H9 (cell line): ENCODE measurements around the gene PTCHD1. TPM values are rescaled to one million over a fixed set of nuclear protein-coding genes. Genes with fewer than 3 reads are reported as not detected.

Experiments used
- DNase-seq: peaks from one replicate; pipeline ENCODE4 v3.0.0-alpha.2; 2017
- H2AFZ ChIP-seq: one replicate; pipeline ENCODE4 v1.6.1; 2013; ENCODE audit warnings: mild to moderate bottlenecking, low read length, control low read depth, moderate library complexity
- H2AK5ac ChIP-seq: 2 replicates; pipeline ENCODE4 v1.6.1; 2013; ENCODE audit warnings: low read length, control low read depth, mixed read lengths; ENCODE audit not compliant: insufficient read length
- H2BK120ac ChIP-seq: one replicate; pipeline ENCODE4 v1.6.1; 2013; ENCODE audit warnings: low read depth, mild to moderate bottlenecking, low read length, control low read depth, inconsistent platforms; ENCODE audit not compliant: poor library complexity, severe bottlenecking
- H2BK12ac ChIP-seq: 2 replicates; pipeline ENCODE4 v1.6.1; 2013; ENCODE audit warnings: low read length, control low read depth, mixed read lengths, low read depth; ENCODE audit not compliant: insufficient read length
- H2BK15ac ChIP-seq: 2 replicates; pipeline ENCODE4 v1.6.1; 2013; ENCODE audit warnings: low read depth, low read length, control low read depth
- H2BK20ac ChIP-seq: one replicate; pipeline ENCODE4 v1.6.1; 2013; ENCODE audit warnings: low read depth, mild to moderate bottlenecking, low read length, control low read depth, inconsistent platforms; ENCODE audit not compliant: poor library complexity, severe bottlenecking
- H2BK5ac ChIP-seq: 2 replicates; pipeline ENCODE4 v1.6.1; 2013; ENCODE audit warnings: low read length, control low read depth, mixed read lengths; ENCODE audit not compliant: insufficient read length
- H3K14ac ChIP-seq: 2 replicates; pipeline ENCODE4 v1.6.1; 2013; ENCODE audit warnings: low read length, control low read depth; ENCODE audit not compliant: insufficient read depth
- H3K18ac ChIP-seq: 2 replicates; pipeline ENCODE4 v1.6.1; 2013; ENCODE audit warnings: low read depth, mild to moderate bottlenecking, mixed read lengths, low read length, control low read depth; ENCODE audit not compliant: insufficient read length
- H3K23ac ChIP-seq: 2 replicates; pipeline ENCODE4 v1.6.1; 2013; ENCODE audit warnings: low read length, control low read depth, mixed read lengths, low read depth; ENCODE audit not compliant: insufficient read length
- H3K23me2 ChIP-seq: 2 replicates; pipeline ENCODE4 v1.6.1; 2013; ENCODE audit warnings: low read depth, mild to moderate bottlenecking, mixed read lengths, low read length, control low read depth; ENCODE audit not compliant: insufficient read length, poor library complexity, severe bottlenecking
- H3K27ac ChIP-seq: 2 replicates; pipeline ENCODE4 v1.5.1; 2013; ENCODE audit warnings: low read length, control low read depth, mixed read lengths, low read depth; ENCODE audit not compliant: insufficient read length
- H3K27me3 ChIP-seq: 2 replicates; pipeline ENCODE4 v1.6.1; 2013; ENCODE audit warnings: low read length, control low read depth, inconsistent platforms; ENCODE audit not compliant: insufficient read depth
- H3K4ac ChIP-seq: 2 replicates; pipeline ENCODE4 v1.6.1; 2013; ENCODE audit warnings: low read depth, mild to moderate bottlenecking, control low read depth, inconsistent platforms, low read length, moderate library complexity
- H3K4me1 ChIP-seq: 2 replicates; pipeline ENCODE4 v1.6.1; 2013; ENCODE audit warnings: low read length, control low read depth, inconsistent platforms; ENCODE audit not compliant: insufficient read depth
- H3K4me2 ChIP-seq: 2 replicates; pipeline ENCODE4 v1.6.1; 2013; ENCODE audit warnings: low read length, control low read depth, mixed read lengths; ENCODE audit not compliant: insufficient read length, insufficient read depth
- H3K56ac ChIP-seq: 2 replicates; pipeline ENCODE4 v1.6.1; 2013; ENCODE audit warnings: low read depth, mild to moderate bottlenecking, mixed read lengths, low read length, control low read depth; ENCODE audit not compliant: insufficient read length
- H3K79me1 ChIP-seq: 2 replicates; pipeline ENCODE4 v1.6.1; 2013; ENCODE audit warnings: low read depth, mild to moderate bottlenecking, moderate library complexity, low read length, control low read depth, inconsistent platforms; ENCODE audit not compliant: insufficient read depth, poor library complexity, severe bottlenecking
- H3K79me2 ChIP-seq: 2 replicates; pipeline ENCODE4 v1.6.1; 2013; ENCODE audit warnings: low read length, control low read depth, inconsistent platforms; ENCODE audit not compliant: insufficient read depth
- H3K9ac ChIP-seq: 2 replicates; pipeline ENCODE4 v1.6.1; 2013; ENCODE audit warnings: low read length, control low read depth, mixed read lengths; ENCODE audit not compliant: insufficient read length; ENCODE audit errors: extremely low read depth
- H3K9me3 ChIP-seq: one replicate; pipeline ENCODE4 v1.6.1; 2013; ENCODE audit warnings: low read depth, low read length, inconsistent platforms; ENCODE audit not compliant: control insufficient read depth
- H3T11ph ChIP-seq: one replicate; pipeline ENCODE4 v1.6.1; 2013; ENCODE audit warnings: mild to moderate bottlenecking, low read length, control low read depth, inconsistent platforms
- H4K20me1 ChIP-seq: one replicate; pipeline ENCODE4 v1.6.1; 2013; ENCODE audit not compliant: control insufficient read depth, insufficient read length, insufficient read depth
- H4K5ac ChIP-seq: 2 replicates; pipeline ENCODE4 v1.6.1; 2013; ENCODE audit warnings: low read depth, mild to moderate bottlenecking, mixed read lengths, low read length, control low read depth; ENCODE audit not compliant: insufficient read length
- H4K8ac ChIP-seq: replicated peaks from 2 replicates; pipeline ENCODE4 v1.6.1; 2013; ENCODE audit warnings: low read length, control low read depth, mixed read lengths, low read depth; ENCODE audit not compliant: insufficient read length
- H4K91ac ChIP-seq: 2 replicates; pipeline ENCODE4 v1.6.1; 2013; ENCODE audit warnings: low read depth, mild to moderate bottlenecking, moderate library complexity, mixed read lengths, low read length, control low read depth; ENCODE audit not compliant: insufficient read length
- H3K27ac Mint-ChIP-seq, 3 experiments: 2 replicates in 2 of 3; 3 replicates in 1 of 3; pipeline ENCODE4 v1.8.0; 2020 to 2021; ENCODE audit warnings: mixed read lengths in 3 of 3, mild to moderate bottlenecking in 1 of 3, moderate library complexity in 1 of 3
- H3K27me3 Mint-ChIP-seq: 2 replicates; pipeline ENCODE4 v1.8.0; 2021; ENCODE audit warnings: low read depth, mild to moderate bottlenecking, moderate library complexity, mixed read lengths
- H3K36me3 Mint-ChIP-seq, 3 experiments: 2 replicates in 2 of 3; 3 replicates in 1 of 3; pipeline ENCODE4 v1.8.0; 2020 to 2021; ENCODE audit warnings: low read depth in 3 of 3, mixed read lengths in 3 of 3; ENCODE audit not compliant: insufficient read depth in 1 of 3
- H3K4me1 Mint-ChIP-seq, 2 experiments: 2 replicates each; pipeline ENCODE4 v1.8.0; 2020; ENCODE audit warnings: mixed read lengths in 2 of 2
- H3K4me3 Mint-ChIP-seq, 2 experiments: 2 replicates in 1 of 2; 3 replicates in 1 of 2; pipeline ENCODE4 v1.8.0; 2020 to 2021; ENCODE audit warnings: mild to moderate bottlenecking in 2 of 2, mixed read lengths in 2 of 2, moderate library complexity in 1 of 2
- H3K9me3 Mint-ChIP-seq, 2 experiments: 2 replicates in 1 of 2; 3 replicates in 1 of 2; pipeline ENCODE4 v1.8.0; 2020; ENCODE audit warnings: mild to moderate bottlenecking in 2 of 2, mixed read lengths in 2 of 2, moderate library complexity in 1 of 2
- WGBS: extraction: QIAGEN DNeasy Blood & Tissue Kit; methylation state at CpG from one replicate; pipeline ENCODE4 v1.1.7; 2013; ENCODE audit warnings: missing lambda C conversion rate, low lambda C conversion rate, mixed read lengths; ENCODE audit not compliant: insufficient read length; ENCODE audit errors: extremely low coverage; 5-methylcytosine and 5-hydroxymethylcytosine counted together
- total RNA-seq: library from RNA; stranded (reverse); gene quantifications from 2 replicates; pipeline ENCODE4 v1.2.1, GENCODE V29; 2021
- TF ChIP-seq, protein P1 (sequence below): fragments of 200-600 bp; sonication (generic); conservative IDR thresholded peaks from 3 replicates; pipeline ENCODE4 v1.8.0; 2021; ENCODE audit warnings: antibody characterized with exemption, mild to moderate bottlenecking

Gene PTCHD1
- total RNA-seq, 1 experiment from 2014 or later, result 1.4 TPM

- Histone ChIP-seq H2BK120ac (no peak overlapping the region), H3K18ac (no peak overlapping the region), H2BK5ac (no peak overlapping the region), H3K4ac (no peak overlapping the region), H3K14ac (no peak overlapping the region), H2BK20ac (no peak overlapping the region), H3K4me1 (no peaks in the 10 kb centered on the region), H3K56ac (no peak overlapping the region), H3K9me3 (no peaks in the 10 kb centered on the region), H2AFZ (no peak overlapping the region), H3K9ac (no peak overlapping the region), H3K23ac (no peak overlapping the region), H3T11ph (no peak overlapping the region), H2BK15ac (no peak overlapping the region), H3K79me2 (no peaks in the 10 kb centered on the region), H4K91ac (no peak overlapping the region), H4K5ac (no peak overlapping the region), H3K27me3 (no peaks in the 10 kb centered on the region), H2BK12ac (no peak overlapping the region), H4K20me1 (no peaks in the 10 kb centered on the region), H3K79me1 (no peaks in the 10 kb centered on the region), H3K4me2 (no peak overlapping the region), H4K8ac (no peak overlapping the region), H3K23me2 (no peaks in the 10 kb centered on the region), H3K27ac (no peak overlapping the region), H2AK5ac (no peak overlapping the region)
- H3K36me3 Mint-ChIP-seq, result peaks cover 0 to 1% (median 0%) of the 10 kb centered on the region in 3 experiments; a peak in 1 of 7 replicates
- H3K27ac Mint-ChIP-seq, result no peak overlapping the region
- H3K9me3 Mint-ChIP-seq, result peaks cover 0 to 9% of the 10 kb centered on the region in 2 experiments; a peak in 4 of 5 replicates
- TF ChIP-seq, protein P1, sequence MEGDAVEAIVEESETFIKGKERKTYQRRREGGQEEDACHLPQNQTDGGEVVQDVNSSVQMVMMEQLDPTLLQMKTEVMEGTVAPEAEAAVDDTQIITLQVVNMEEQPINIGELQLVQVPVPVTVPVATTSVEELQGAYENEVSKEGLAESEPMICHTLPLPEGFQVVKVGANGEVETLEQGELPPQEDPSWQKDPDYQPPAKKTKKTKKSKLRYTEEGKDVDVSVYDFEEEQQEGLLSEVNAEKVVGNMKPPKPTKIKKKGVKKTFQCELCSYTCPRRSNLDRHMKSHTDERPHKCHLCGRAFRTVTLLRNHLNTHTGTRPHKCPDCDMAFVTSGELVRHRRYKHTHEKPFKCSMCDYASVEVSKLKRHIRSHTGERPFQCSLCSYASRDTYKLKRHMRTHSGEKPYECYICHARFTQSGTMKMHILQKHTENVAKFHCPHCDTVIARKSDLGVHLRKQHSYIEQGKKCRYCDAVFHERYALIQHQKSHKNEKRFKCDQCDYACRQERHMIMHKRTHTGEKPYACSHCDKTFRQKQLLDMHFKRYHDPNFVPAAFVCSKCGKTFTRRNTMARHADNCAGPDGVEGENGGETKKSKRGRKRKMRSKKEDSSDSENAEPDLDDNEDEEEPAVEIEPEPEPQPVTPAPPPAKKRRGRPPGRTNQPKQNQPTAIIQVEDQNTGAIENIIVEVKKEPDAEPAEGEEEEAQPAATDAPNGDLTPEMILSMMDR, result no peak
- no peaks in the 10 kb centered on the region for H3K4me1 Mint-ChIP-seq
- no peak for DNase-seq
- no peak overlapping the region for H3K4me3 Mint-ChIP-seq
- no peaks in the 10 kb centered on the region for H3K27me3 Mint-ChIP-seq
- no CpG with 5 or more reads among the region's 4 CpGs for WGBS
Observed at GRCh38 chrX:23304881-23305280, 29.8 kb upstream of the PTCHD1 start.
